Measurements from ENCODE around the gene SYNGAP1. TPM values are rescaled to one million over a fixed set of nuclear protein-coding genes. Genes with fewer than 3 reads are reported as not detected.

The SYNGAP1 gene
- total RNA-seq, 1 experiment from 2014 or later: 18.3 TPM

DNA sequence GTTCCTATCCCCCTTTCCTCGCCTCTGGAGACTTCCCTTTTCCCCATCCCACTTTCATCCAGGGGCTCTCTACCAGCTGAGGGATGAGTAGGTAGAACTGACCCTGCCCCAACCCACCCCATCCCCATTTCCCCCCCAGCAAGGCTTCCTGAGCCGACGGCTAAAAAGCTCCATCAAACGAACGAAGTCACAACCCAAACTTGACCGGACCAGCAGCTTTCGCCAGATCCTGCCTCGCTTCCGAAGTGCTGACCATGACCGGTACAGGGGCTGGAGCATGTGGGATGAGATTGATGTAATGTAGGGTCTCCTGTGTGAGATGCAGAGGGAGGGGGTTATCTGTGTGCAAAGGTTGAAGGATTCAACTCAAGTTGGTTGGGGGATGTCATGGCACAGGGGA lies 12.7 kb downstream of the SYNGAP1 start:
- POLR2A ChIA-PET: interaction anchor here (1.0 kb wide), 1 partner anchor 21 kb away, joined by 3 read pairs; no protein-coding TSS in a partner anchor
- no TSS peak for BruUV-seq (replicated peaks)
- H3K4me3 Mint-ChIP-seq (ENCODE audit: unreplicated experiment): peak overlapping the region; percentile 7
- no peaks in the 10 kb centered on the region for H3K36me3 ChIP-seq (ENCODE audit: control insufficient read depth, insufficient read depth, low read length)
- H3K27me3 ChIP-seq (replicated peaks; ENCODE audit: control insufficient read depth, insufficient read depth, low read length): no peaks in the 10 kb centered on the region
- H3K4me3 ChIP-seq (ENCODE audit: low read depth, low read length): no peak overlapping the region
- peaks cover 7% of the 10 kb centered on the region for H3K36me3 Mint-ChIP-seq (ENCODE audit: insufficient read depth, unreplicated experiment)
- TF ChIP-seq, protein P1, sequence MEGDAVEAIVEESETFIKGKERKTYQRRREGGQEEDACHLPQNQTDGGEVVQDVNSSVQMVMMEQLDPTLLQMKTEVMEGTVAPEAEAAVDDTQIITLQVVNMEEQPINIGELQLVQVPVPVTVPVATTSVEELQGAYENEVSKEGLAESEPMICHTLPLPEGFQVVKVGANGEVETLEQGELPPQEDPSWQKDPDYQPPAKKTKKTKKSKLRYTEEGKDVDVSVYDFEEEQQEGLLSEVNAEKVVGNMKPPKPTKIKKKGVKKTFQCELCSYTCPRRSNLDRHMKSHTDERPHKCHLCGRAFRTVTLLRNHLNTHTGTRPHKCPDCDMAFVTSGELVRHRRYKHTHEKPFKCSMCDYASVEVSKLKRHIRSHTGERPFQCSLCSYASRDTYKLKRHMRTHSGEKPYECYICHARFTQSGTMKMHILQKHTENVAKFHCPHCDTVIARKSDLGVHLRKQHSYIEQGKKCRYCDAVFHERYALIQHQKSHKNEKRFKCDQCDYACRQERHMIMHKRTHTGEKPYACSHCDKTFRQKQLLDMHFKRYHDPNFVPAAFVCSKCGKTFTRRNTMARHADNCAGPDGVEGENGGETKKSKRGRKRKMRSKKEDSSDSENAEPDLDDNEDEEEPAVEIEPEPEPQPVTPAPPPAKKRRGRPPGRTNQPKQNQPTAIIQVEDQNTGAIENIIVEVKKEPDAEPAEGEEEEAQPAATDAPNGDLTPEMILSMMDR (IDR thresholded peaks at IDR 0.05; ENCODE audit: insufficient read depth in 1 of 2, low read depth in 1 of 2, low read length in 1 of 2, severe bottlenecking in 1 of 2, unreplicated experiment in 1 of 2): no peak
- peak overlapping the region; percentile 75 for H3K27ac Mint-ChIP-seq (ENCODE audit: unreplicated experiment)
- peaks cover 45% of the 10 kb centered on the region for H3K4me1 ChIP-seq
- CTCF ChIA-PET: no interaction called here
- H3K9me3 Mint-ChIP-seq (ENCODE audit: unreplicated experiment): no peaks in the 10 kb centered on the region
- H3K9me3 ChIP-seq: no peaks in the 10 kb centered on the region
- H3K27me3 Mint-ChIP-seq (ENCODE audit: insufficient read depth, unreplicated experiment): no peaks in the 10 kb centered on the region
- peaks cover 25% of the 10 kb centered on the region for H3K4me1 Mint-ChIP-seq (ENCODE audit: low read depth, unreplicated experiment)
- intact Hi-C loops (cut with micrococcal nuclease; ENCODE audit: unreplicated experiment): no loop called here
- no peak for DNase-seq

DNA sequence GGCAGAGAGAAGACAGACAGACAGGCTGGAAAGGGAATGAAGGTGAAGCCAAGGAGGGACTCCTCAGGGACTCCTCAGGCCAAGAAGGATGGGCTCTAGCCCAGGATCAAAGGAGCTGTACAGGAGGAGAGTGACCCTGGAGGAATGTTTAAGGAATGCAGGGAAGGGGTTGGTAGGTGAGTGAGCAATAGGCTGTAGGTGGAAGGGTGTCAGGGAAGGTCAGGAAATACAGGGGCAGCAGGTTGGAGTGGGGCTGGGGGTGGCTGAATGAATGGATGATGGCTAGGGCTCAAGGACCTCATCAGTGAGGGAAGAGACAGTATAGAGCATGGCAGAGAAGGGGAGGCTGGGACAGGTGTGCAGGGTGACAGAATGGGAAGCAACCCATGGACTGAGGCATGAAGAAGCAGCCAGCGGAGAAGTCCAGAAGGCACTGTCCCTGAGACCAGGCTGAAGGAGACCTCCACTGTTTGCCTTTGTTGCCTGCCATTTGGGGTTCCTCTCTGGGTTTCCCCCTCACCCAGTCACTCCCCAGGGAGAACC lies 13.2 kb downstream of the SYNGAP1 start:
- ChIA-PET POLR2A (interaction anchor here (1.0 kb wide), 1 partner anchor 21 kb away, joined by 3 read pairs; no protein-coding TSS in a partner anchor), CTCF (no interaction called here)
- H3K27me3 Mint-ChIP-seq (ENCODE audit: insufficient read depth, unreplicated experiment): no peaks in the 10 kb centered on the region
- Histone ChIP-seq H3K27me3 (replicated peaks; ENCODE audit: control insufficient read depth, insufficient read depth, low read length) (no peaks in the 10 kb centered on the region), H3K36me3 (ENCODE audit: control insufficient read depth, insufficient read depth, low read length) (no peaks in the 10 kb centered on the region), H3K4me1 (peaks cover 45% of the 10 kb centered on the region), H3K4me3 (ENCODE audit: low read depth, low read length) (no peak overlapping the region), H3K9me3 (no peaks in the 10 kb centered on the region)
- no peaks in the 10 kb centered on the region for H3K9me3 Mint-ChIP-seq (ENCODE audit: unreplicated experiment)
- peak overlapping the region; percentile 7 for H3K4me3 Mint-ChIP-seq (ENCODE audit: unreplicated experiment)
- peaks cover 9% of the 10 kb centered on the region for H3K36me3 Mint-ChIP-seq (ENCODE audit: insufficient read depth, unreplicated experiment)
- BruUV-seq (replicated peaks): no TSS peak
- TF ChIP-seq, protein P1 (IDR thresholded peaks at IDR 0.05; ENCODE audit: insufficient read depth in 1 of 2, low read depth in 1 of 2, low read length in 1 of 2, severe bottlenecking in 1 of 2, unreplicated experiment in 1 of 2): no peak
- peak overlapping the region; percentile 75 for H3K27ac Mint-ChIP-seq (ENCODE audit: unreplicated experiment)
- peaks cover 25% of the 10 kb centered on the region for H3K4me1 Mint-ChIP-seq (ENCODE audit: low read depth, unreplicated experiment)
- peak; percentile 46 to 58 for DNase-seq
- intact Hi-C loops (cut with micrococcal nuclease; ENCODE audit: unreplicated experiment): no loop called here

DNA sequence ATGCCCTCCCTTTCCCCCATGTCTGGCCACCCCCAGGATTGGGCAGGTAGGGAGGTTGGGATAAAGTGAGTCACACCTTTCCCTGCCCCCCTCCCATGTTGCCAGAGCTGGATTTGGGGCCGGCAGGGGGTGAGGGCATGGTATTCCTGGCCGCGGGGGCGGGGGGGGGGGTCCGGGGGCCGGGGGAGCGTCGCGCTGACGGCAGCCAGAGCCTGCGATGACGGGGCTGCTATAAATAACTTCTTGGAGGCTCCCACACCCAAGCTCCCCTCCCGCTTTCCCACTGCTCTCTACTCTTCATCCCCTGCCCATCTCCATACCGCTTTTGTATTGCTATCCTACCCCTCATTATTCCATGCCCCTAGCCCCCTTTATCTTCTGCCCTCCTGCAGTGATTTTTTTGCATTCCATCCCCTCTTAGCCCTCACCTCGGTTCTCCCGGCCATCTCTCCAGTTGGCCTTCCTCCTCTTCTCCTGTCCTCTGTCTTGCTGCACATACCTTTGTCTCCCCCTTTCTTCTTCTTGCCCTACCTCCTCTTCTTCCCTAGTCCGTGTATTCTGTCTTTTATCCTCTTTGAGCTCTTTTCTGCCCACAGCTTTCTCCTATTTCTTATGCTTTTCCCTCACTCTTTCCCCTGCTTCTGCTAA lies 13.8 kb downstream of the SYNGAP1 start:
- H3K9me3 ChIP-seq: no peaks in the 10 kb centered on the region
- Mint-ChIP-seq H3K36me3 (ENCODE audit: insufficient read depth, unreplicated experiment) (peaks cover 9% of the 10 kb centered on the region), H3K9me3 (ENCODE audit: unreplicated experiment) (no peaks in the 10 kb centered on the region), H3K4me3 (ENCODE audit: unreplicated experiment) (no peak overlapping the region), H3K4me1 (ENCODE audit: low read depth, unreplicated experiment) (peaks cover 21% of the 10 kb centered on the region), H3K27me3 (ENCODE audit: insufficient read depth, unreplicated experiment) (no peaks in the 10 kb centered on the region), H3K27ac (ENCODE audit: unreplicated experiment) (peak overlapping the region; percentile 75)
- ChIA-PET CTCF (no interaction called here), POLR2A (interaction anchor here (0.7 to 1.0 kb wide), 2 partner anchors 20 to 246 kb away, joined by 3 read pairs; no protein-coding TSS in a partner anchor)
- peaks cover 40% of the 10 kb centered on the region for H3K4me1 ChIP-seq
- no TSS peak for BruUV-seq (replicated peaks)
- H3K4me3 ChIP-seq (ENCODE audit: low read depth, low read length): no peak overlapping the region
- no peaks in the 10 kb centered on the region for H3K27me3 ChIP-seq (replicated peaks; ENCODE audit: control insufficient read depth, insufficient read depth, low read length)
- DNase-seq: no peak
- TF ChIP-seq, protein P1 (IDR thresholded peaks at IDR 0.05; ENCODE audit: insufficient read depth in 1 of 2, low read depth in 1 of 2, low read length in 1 of 2, severe bottlenecking in 1 of 2, unreplicated experiment in 1 of 2): no peak
- intact Hi-C loops (cut with micrococcal nuclease; ENCODE audit: unreplicated experiment): no loop called here
- no peaks in the 10 kb centered on the region for H3K36me3 ChIP-seq (ENCODE audit: control insufficient read depth, insufficient read depth, low read length)
